Breast epithelium (tissue), 3 donors: ENCODE results near the gene RPP25.

Experiments
- POLR2A ChIP-seq: fragments of 450-650 bp; IDR thresholded peaks from one replicate; pipeline ENCODE4 v1.6.1; 2016; ENCODE audit warnings: antibody characterized with exemption, mild to moderate bottlenecking, moderate library complexity
- POLR2AphosphoS5 ChIP-seq, 3 donors: sonication (generic); formaldehyde crosslinking; IDR thresholded peaks; one replicate each; pipeline ENCODE4 v1.6.1; 2017; ENCODE audit warnings: antibody characterized with exemption in 3 of 3
- TF ChIP-seq, protein P1 (sequence below), 3 donors: fragments of 450-650 bp; IDR thresholded peaks; one replicate each; pipeline ENCODE4 v1.5.1; 2016 to 2017; ENCODE audit warnings: antibody characterized with exemption in 3 of 3, mild to moderate bottlenecking in 3 of 3, moderate library complexity in 3 of 3

DNA sequence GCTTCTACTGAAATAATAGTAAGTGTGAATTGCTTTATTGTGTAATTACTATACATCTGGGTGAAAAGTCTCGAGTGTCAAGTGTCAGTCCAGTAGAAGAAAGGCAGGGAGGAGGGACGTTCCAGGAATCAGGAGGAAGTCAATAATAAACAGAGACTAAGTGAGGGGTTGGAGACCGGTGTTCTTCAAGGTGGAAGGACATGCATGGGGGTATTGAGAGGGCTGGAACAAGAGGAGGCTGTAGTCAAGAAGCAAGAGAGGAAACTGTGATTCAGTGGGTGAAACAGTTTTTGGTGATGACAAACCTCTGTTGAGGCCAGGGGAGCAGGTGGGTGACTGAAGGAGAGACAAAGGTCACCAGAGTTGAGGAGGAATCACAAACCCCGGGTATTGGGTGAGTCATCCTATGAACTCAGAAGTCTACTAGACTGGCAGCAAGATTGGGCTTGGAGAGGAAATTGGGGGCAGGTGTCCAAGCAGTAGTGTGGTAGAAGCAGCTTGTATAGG is 27.2 kb upstream of the RPP25 start:
- TF ChIP-seq, protein P1, sequence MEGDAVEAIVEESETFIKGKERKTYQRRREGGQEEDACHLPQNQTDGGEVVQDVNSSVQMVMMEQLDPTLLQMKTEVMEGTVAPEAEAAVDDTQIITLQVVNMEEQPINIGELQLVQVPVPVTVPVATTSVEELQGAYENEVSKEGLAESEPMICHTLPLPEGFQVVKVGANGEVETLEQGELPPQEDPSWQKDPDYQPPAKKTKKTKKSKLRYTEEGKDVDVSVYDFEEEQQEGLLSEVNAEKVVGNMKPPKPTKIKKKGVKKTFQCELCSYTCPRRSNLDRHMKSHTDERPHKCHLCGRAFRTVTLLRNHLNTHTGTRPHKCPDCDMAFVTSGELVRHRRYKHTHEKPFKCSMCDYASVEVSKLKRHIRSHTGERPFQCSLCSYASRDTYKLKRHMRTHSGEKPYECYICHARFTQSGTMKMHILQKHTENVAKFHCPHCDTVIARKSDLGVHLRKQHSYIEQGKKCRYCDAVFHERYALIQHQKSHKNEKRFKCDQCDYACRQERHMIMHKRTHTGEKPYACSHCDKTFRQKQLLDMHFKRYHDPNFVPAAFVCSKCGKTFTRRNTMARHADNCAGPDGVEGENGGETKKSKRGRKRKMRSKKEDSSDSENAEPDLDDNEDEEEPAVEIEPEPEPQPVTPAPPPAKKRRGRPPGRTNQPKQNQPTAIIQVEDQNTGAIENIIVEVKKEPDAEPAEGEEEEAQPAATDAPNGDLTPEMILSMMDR (IDR thresholded peaks at IDR 0.05): no peak
- TF ChIP-seq POLR2A (no peak), POLR2AphosphoS5 (IDR thresholded peaks at IDR 0.05) (no peak)
